K562 (cell line): Measurements from ENCODE around the gene MRPL58.

Source experiments
- BHLHE40 ChIP-seq: IDR thresholded peaks from 2 replicates; pipeline ENCODE4 v1.6.1; 2011; ENCODE audit warnings: low read length, improper control_type of control experiment
- CEBPB ChIP-seq: fragments of 450-650 bp; IDR thresholded peaks from 2 replicates; pipeline ENCODE4 v1.6.1; 2016; ENCODE audit warnings: missing genetic modification characterization, missing compliant biosample characterization
- KAT8 ChIP-seq: fragments of 450-650 bp; IDR thresholded peaks from 2 replicates; pipeline ENCODE4 v1.6.1; 2016; ENCODE audit warnings: low read depth, mild to moderate bottlenecking
- MAX ChIP-seq: sonication (generic); formaldehyde crosslinking; IDR thresholded peaks from 2 replicates; pipeline ENCODE4 v1.9.0; 2022; ENCODE audit warnings: mild to moderate bottlenecking, missing genetic modification reagents
- NFIC ChIP-seq: fragments of 450-650 bp; IDR thresholded peaks from 2 replicates; pipeline ENCODE4 v1.6.1; 2017; ENCODE audit warnings: mild to moderate bottlenecking, inconsistent platforms
- SOX6 ChIP-seq: fragments of 450-650 bp; IDR thresholded peaks from 2 replicates; pipeline ENCODE4 v1.6.1; 2014; ENCODE audit warnings: mild to moderate bottlenecking
- SP2 ChIP-seq: IDR thresholded peaks from 2 replicates; pipeline ENCODE4 v1.6.1; 2011; ENCODE audit warnings: mild to moderate bottlenecking, low read depth, low read length, moderate library complexity; ENCODE audit not compliant: poor library complexity, severe bottlenecking; ENCODE audit errors: extremely low read depth
- ZBED1 ChIP-seq: IDR thresholded peaks from 2 replicates; pipeline ENCODE4 v1.6.1; 2014
- ZBTB40 ChIP-seq, 2 experiments: fragments of 450-650 bp in 1 of 2; sonication (generic) in 1 of 2; formaldehyde crosslinking in 1 of 2; IDR thresholded peaks; 2 replicates each; pipeline versions ENCODE4 v1.7.1 to v1.9.0; 2016 to 2022; ENCODE audit warnings: inconsistent platforms in 1 of 2, mild to moderate bottlenecking in 1 of 2, missing genetic modification reagents in 1 of 2
- ZBTB7A ChIP-seq: IDR thresholded peaks from 2 replicates; pipeline ENCODE4 v1.6.1; 2011; ENCODE audit warnings: low read depth, mild to moderate bottlenecking, low read length, moderate library complexity, borderline replicate concordance; ENCODE audit not compliant: control insufficient read depth
- ZFP91 ChIP-seq: sonication (generic); formaldehyde crosslinking; IDR thresholded peaks from 2 replicates; pipeline ENCODE4 v1.8.0; 2022; ENCODE audit warnings: mild to moderate bottlenecking, missing genetic modification reagents
- ZNF23 ChIP-seq: fragments of 250-450 bp; sonication (Bioruptor Pico); IDR thresholded peaks from 2 replicates; pipeline ENCODE4 v1.4.0; 2020; ENCODE audit warnings: mild to moderate bottlenecking
- TF ChIP-seq, protein P1 (sequence below): fragments of 450-650 bp; IDR thresholded peaks from 2 replicates; pipeline ENCODE4 v1.7.1; 2018; ENCODE audit warnings: mild to moderate bottlenecking, low read depth; ENCODE audit not compliant: partially characterized antibody
- TF ChIP-seq, protein P2 (sequence below): fragments of 450-650 bp; formaldehyde crosslinking; IDR thresholded peaks from 2 replicates; pipeline ENCODE4 v1.4.0; 2020; ENCODE audit warnings: mild to moderate bottlenecking, mixed read lengths

DNA sequence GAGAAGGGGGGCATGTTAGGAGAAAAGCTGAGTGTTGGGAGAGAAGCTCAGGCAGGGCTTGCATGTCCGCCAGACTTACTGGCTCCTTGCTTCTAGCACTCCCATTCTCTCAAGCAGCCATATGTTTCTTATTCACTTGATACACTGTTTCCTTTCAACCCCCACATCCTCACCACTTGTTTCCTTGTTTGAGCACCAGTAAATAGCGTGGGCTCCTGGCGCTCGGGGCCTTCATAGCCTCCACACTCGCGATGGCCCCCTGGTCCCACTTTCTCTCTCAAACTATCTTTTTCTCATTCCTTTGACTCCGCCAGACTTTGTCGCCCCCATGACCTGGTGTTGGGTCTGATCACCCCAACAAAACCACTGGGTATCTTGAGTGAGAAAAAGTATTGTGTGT, 17.7 kb downstream of the MRPL58 start:
- TF ChIP-seq CEBPB (tag): no peak
- TF ChIP-seq NFIC: no peak
- TF ChIP-seq, protein P1, sequence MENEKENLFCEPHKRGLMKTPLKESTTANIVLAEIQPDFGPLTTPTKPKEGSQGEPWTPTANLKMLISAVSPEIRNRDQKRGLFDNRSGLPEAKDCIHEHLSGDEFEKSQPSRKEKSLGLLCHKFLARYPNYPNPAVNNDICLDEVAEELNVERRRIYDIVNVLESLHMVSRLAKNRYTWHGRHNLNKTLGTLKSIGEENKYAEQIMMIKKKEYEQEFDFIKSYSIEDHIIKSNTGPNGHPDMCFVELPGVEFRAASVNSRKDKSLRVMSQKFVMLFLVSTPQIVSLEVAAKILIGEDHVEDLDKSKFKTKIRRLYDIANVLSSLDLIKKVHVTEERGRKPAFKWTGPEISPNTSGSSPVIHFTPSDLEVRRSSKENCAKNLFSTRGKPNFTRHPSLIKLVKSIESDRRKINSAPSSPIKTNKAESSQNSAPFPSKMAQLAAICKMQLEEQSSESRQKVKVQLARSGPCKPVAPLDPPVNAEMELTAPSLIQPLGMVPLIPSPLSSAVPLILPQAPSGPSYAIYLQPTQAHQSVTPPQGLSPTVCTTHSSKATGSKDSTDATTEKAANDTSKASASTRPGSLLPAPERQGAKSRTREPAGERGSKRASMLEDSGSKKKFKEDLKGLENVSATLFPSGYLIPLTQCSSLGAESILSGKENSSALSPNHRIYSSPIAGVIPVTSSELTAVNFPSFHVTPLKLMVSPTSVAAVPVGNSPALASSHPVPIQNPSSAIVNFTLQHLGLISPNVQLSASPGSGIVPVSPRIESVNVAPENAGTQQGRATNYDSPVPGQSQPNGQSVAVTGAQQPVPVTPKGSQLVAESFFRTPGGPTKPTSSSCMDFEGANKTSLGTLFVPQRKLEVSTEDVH: no peak
- TF ChIP-seq MAX (CRISPR knock-in tag): no peak
- no peak for TF ChIP-seq ZBTB40 (IDR thresholded peaks at IDR 0.05)
- no peak for TF ChIP-seq ZBTB40 (CRISPR knock-in tag; IDR thresholded peaks at IDR 0.05)
- TF ChIP-seq, protein P2, sequence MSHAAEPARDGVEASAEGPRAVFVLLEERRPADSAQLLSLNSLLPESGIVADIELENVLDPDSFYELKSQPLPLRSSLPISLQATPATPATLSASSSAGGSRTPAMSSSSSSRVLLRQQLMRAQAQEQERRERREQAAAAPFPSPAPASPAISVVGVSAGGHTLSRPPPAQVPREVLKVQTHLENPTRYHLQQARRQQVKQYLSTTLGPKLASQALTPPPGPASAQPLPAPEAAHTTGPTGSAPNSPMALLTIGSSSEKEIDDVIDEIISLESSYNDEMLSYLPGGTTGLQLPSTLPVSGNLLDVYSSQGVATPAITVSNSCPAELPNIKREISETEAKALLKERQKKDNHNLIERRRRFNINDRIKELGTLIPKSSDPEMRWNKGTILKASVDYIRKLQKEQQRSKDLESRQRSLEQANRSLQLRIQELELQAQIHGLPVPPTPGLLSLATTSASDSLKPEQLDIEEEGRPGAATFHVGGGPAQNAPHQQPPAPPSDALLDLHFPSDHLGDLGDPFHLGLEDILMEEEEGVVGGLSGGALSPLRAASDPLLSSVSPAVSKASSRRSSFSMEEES: no peak
- TF ChIP-seq BHLHE40: no peak
- TF ChIP-seq ZBED1: no peak
- TF ChIP-seq KAT8: no peak
- no peak for TF ChIP-seq SP2
- no peak for TF ChIP-seq ZBTB7A
- no peak for TF ChIP-seq SOX6
- TF ChIP-seq ZNF23 (CRISPR knock-in tag): no peak
- no peak for TF ChIP-seq ZFP91 (CRISPR knock-in tag)
